ENCODE results near the gene MAP4K3.

The MAP4K3 gene

DNA sequence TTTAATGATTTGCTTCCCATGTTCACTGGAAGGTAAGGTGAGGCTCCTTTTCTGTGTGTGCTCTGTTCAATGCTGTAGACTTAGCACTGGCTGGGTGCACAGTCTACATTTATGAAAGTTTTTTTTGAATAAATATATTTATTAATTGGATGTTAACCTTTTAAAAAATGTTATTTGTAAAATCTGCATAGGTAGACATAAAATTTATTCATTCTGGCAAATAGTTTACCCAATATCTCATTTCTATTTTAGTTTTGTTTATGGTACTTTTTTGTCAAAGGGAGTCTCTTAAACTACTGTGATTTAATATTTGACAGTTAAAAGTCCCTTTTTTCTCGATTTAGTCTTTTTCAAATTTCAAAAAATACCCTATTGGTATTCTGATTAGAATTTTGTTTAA, 213.2 kb downstream of the MAP4K3 start:
- DNase-seq (ENCODE audit: low read depth in 1 of 2, low spot score in 1 of 2) = no peak
- H3K4me3 ChIP-seq (replicated peaks; ENCODE audit: insufficient read depth, low read length) = no peak overlapping the region
- TF ChIP-seq, protein P1, sequence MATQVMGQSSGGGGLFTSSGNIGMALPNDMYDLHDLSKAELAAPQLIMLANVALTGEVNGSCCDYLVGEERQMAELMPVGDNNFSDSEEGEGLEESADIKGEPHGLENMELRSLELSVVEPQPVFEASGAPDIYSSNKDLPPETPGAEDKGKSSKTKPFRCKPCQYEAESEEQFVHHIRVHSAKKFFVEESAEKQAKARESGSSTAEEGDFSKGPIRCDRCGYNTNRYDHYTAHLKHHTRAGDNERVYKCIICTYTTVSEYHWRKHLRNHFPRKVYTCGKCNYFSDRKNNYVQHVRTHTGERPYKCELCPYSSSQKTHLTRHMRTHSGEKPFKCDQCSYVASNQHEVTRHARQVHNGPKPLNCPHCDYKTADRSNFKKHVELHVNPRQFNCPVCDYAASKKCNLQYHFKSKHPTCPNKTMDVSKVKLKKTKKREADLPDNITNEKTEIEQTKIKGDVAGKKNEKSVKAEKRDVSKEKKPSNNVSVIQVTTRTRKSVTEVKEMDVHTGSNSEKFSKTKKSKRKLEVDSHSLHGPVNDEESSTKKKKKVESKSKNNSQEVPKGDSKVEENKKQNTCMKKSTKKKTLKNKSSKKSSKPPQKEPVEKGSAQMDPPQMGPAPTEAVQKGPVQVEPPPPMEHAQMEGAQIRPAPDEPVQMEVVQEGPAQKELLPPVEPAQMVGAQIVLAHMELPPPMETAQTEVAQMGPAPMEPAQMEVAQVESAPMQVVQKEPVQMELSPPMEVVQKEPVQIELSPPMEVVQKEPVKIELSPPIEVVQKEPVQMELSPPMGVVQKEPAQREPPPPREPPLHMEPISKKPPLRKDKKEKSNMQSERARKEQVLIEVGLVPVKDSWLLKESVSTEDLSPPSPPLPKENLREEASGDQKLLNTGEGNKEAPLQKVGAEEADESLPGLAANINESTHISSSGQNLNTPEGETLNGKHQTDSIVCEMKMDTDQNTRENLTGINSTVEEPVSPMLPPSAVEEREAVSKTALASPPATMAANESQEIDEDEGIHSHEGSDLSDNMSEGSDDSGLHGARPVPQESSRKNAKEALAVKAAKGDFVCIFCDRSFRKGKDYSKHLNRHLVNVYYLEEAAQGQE (IDR thresholded peaks at IDR 0.05; ENCODE audit: insufficient replicate concordance, low read depth) = no peak
- TF ChIP-seq, protein P2, sequence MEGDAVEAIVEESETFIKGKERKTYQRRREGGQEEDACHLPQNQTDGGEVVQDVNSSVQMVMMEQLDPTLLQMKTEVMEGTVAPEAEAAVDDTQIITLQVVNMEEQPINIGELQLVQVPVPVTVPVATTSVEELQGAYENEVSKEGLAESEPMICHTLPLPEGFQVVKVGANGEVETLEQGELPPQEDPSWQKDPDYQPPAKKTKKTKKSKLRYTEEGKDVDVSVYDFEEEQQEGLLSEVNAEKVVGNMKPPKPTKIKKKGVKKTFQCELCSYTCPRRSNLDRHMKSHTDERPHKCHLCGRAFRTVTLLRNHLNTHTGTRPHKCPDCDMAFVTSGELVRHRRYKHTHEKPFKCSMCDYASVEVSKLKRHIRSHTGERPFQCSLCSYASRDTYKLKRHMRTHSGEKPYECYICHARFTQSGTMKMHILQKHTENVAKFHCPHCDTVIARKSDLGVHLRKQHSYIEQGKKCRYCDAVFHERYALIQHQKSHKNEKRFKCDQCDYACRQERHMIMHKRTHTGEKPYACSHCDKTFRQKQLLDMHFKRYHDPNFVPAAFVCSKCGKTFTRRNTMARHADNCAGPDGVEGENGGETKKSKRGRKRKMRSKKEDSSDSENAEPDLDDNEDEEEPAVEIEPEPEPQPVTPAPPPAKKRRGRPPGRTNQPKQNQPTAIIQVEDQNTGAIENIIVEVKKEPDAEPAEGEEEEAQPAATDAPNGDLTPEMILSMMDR (IDR thresholded peaks at IDR 0.05; ENCODE audit: insufficient read depth, low read length) = no peak
- TF ChIP-seq SPI1 (IDR thresholded peaks at IDR 0.05; ENCODE audit: borderline replicate concordance, low read depth) (no peak), POLR2AphosphoS5 (IDR thresholded peaks at IDR 0.05; ENCODE audit: low read depth) (no peak), GABPA (IDR thresholded peaks at IDR 0.05; ENCODE audit: low read depth) (no peak)
- H3K27ac ChIP-seq (replicated peaks) = no peak overlapping the region
- no peaks in the 10 kb centered on the region for H3K27me3 ChIP-seq (ENCODE audit: insufficient read depth, poor library complexity, severe bottlenecking)

GRCh38 chr2:39221459-39221858, 215.6 kb downstream of the MAP4K3 start:
- no peak for DNase-seq (ENCODE audit: low read depth in 1 of 2, low spot score in 1 of 2)
- Histone ChIP-seq H3K4me3 (replicated peaks; ENCODE audit: insufficient read depth, low read length) (no peak overlapping the region), H3K27ac (replicated peaks) (no peak overlapping the region), H3K27me3 (ENCODE audit: insufficient read depth, poor library complexity, severe bottlenecking) (no peaks in the 10 kb centered on the region)
- TF ChIP-seq SPI1 (IDR thresholded peaks at IDR 0.05; ENCODE audit: borderline replicate concordance, low read depth) = no peak
- no peak for TF ChIP-seq POLR2AphosphoS5 (IDR thresholded peaks at IDR 0.05; ENCODE audit: low read depth)
- TF ChIP-seq, protein P1 (IDR thresholded peaks at IDR 0.05; ENCODE audit: insufficient replicate concordance, low read depth) = no peak
- no peak for TF ChIP-seq GABPA (IDR thresholded peaks at IDR 0.05; ENCODE audit: low read depth)
- TF ChIP-seq, protein P2 (IDR thresholded peaks at IDR 0.05; ENCODE audit: insufficient read depth, low read length) = no peak

GRCh38 chr2:39220136-39220535, 216.9 kb downstream of the MAP4K3 start:
- no peak for DNase-seq (ENCODE audit: low read depth in 1 of 2, low spot score in 1 of 2)
- TF ChIP-seq, protein P1 (IDR thresholded peaks at IDR 0.05; ENCODE audit: insufficient replicate concordance, low read depth) = no peak
- TF ChIP-seq GABPA (IDR thresholded peaks at IDR 0.05; ENCODE audit: low read depth) = no peak
- TF ChIP-seq, protein P2 (IDR thresholded peaks at IDR 0.05; ENCODE audit: insufficient read depth, low read length) = no peak
- no peak for TF ChIP-seq SPI1 (IDR thresholded peaks at IDR 0.05; ENCODE audit: borderline replicate concordance, low read depth)
- no peak for TF ChIP-seq POLR2AphosphoS5 (IDR thresholded peaks at IDR 0.05; ENCODE audit: low read depth)
- H3K4me3 ChIP-seq (replicated peaks; ENCODE audit: insufficient read depth, low read length) = no peak overlapping the region
- no peaks in the 10 kb centered on the region for H3K27me3 ChIP-seq (ENCODE audit: insufficient read depth, poor library complexity, severe bottlenecking)
- H3K27ac ChIP-seq (replicated peaks) = no peak overlapping the region

Data from HL-60 (cell line).